Stimulated activated CD4-positive, alpha-beta T cell treated with anti-CD3 and anti-CD28 coated beads, Interleukin-1b, Interleukin-23, amount 100 ng/mL, for 1 hour (primary cell): ENCODE data around the gene CDK5RAP2.

Experiments used
- DNase-seq, 2 donors: peaks; one replicate each; pipeline ENCODE4 v3.0.0-alpha.2; 2020; ENCODE audit warnings: low read depth in 2 of 2

The CDK5RAP2 gene

GRCh38 chr9:120383999-120384924 lies 195.7 kb downstream of the CDK5RAP2 start:
- DNase-seq = no peak

- DNase-seq = no peak
Observed at GRCh38 chr9:120383611-120383998, 196.4 kb downstream of the CDK5RAP2 start.

- DNase-seq = no peak
Observed at GRCh38 chr9:120382453-120382852, 197.5 kb downstream of the CDK5RAP2 start.

- no peak for DNase-seq
Observed at GRCh38 chr9:120381839-120382238, 198.1 kb downstream of the CDK5RAP2 start.

- no peak for DNase-seq
Observed at GRCh38 chr9:120379611-120380010, 200.4 kb downstream of the CDK5RAP2 start.

- no peak for DNase-seq
Observed at GRCh38 chr9:120378680-120379079, 201.3 kb downstream of the CDK5RAP2 start.

GRCh38 chr9:120377268-120378159 lies 202.5 kb downstream of the CDK5RAP2 start:
- DNase-seq = no peak

- no peak for DNase-seq
Observed at GRCh38 chr9:120376101-120376500, 203.9 kb downstream of the CDK5RAP2 start.

GRCh38 chr9:120375316-120375715 lies 204.7 kb downstream of the CDK5RAP2 start:
- DNase-seq = no peak

GRCh38 chr9:120374817-120375216 lies 205.2 kb downstream of the CDK5RAP2 start:
- no peak for DNase-seq

- DNase-seq = no peak
Observed at GRCh38 chr9:120374239-120374638, 205.7 kb downstream of the CDK5RAP2 start.

GRCh38 chr9:120372040-120372439 lies 207.9 kb downstream of the CDK5RAP2 start:
- no peak for DNase-seq

GRCh38 chr9:120369608-120370220 lies 210.3 kb downstream of the CDK5RAP2 start:
- DNase-seq = no peak

- no peak for DNase-seq
Observed at GRCh38 chr9:120368799-120369198, 211.2 kb downstream of the CDK5RAP2 start.

GRCh38 chr9:120366644-120367019 lies 213.3 kb downstream of the CDK5RAP2 start:
- no peak for DNase-seq

- no peak for DNase-seq
Observed at GRCh38 chr9:120365386-120365785, 214.6 kb downstream of the CDK5RAP2 start.

- DNase-seq = no peak
Observed at GRCh38 chr9:120363697-120364096, 216.3 kb downstream of the CDK5RAP2 start.

- DNase-seq = no peak
Observed at GRCh38 chr9:120362446-120362845, 217.5 kb downstream of the CDK5RAP2 start.

- no peak for DNase-seq
Observed at GRCh38 chr9:120361551-120361950, 218.4 kb downstream of the CDK5RAP2 start.

- no peak for DNase-seq
Observed at GRCh38 chr9:120360510-120360909, 219.5 kb downstream of the CDK5RAP2 start.

GRCh38 chr9:120360046-120360445 lies 219.9 kb downstream of the CDK5RAP2 start:
- DNase-seq = no peak

- DNase-seq = no peak
Observed at GRCh38 chr9:120358877-120359276, 221.1 kb downstream of the CDK5RAP2 start.
